Activated CD8-positive, alpha-beta T cell treated with anti-CD3 and anti-CD28 coated beads for 36 hours (primary cell): ENCODE measurements around the gene TRPM3. TPM values are rescaled to one million over a fixed set of nuclear protein-coding genes. Genes with fewer than 3 reads are reported as not detected.

Experiments
- ATAC-seq: fragments of 200-7000 bp; cut with Tn5 transposase; one replicate; pipeline ENCODE4 v1.10.0; 2021; ENCODE audit warnings: mild to moderate bottlenecking, moderate library complexity
- CTCF ChIA-PET: fragments of 350-600 bp; sonication (Branson Sonifier 250); formaldehyde crosslinking; loops from one replicate; lab custom pipeline; 2021; ENCODE audit warnings: antibody characterized with exemption; lab: Charles Lee
- POLR2A ChIA-PET: fragments of 350-600 bp; sonication (Branson Sonifier 250); formaldehyde crosslinking; loops from one replicate; lab custom pipeline; 2021; ENCODE audit warnings: antibody characterized with exemption; lab: Charles Lee
- DNase-seq: peaks from one replicate; pipeline ENCODE4 v3.0.0-alpha.2; 2020
- H3K27ac Mint-ChIP-seq: one replicate; pipeline ENCODE4 v1.8.0; 2021; ENCODE audit warnings: mild to moderate bottlenecking, mixed read lengths
- H3K27me3 Mint-ChIP-seq: one replicate; pipeline ENCODE4 v1.8.0; 2021; ENCODE audit warnings: mixed read lengths
- H3K36me3 Mint-ChIP-seq: one replicate; pipeline ENCODE4 v1.8.0; 2021; ENCODE audit warnings: low read depth, mixed read lengths
- H3K4me1 Mint-ChIP-seq: one replicate; pipeline ENCODE4 v1.8.0; 2021; ENCODE audit warnings: low read depth, mixed read lengths
- H3K4me3 Mint-ChIP-seq: one replicate; pipeline ENCODE4 v1.8.0; 2021; ENCODE audit warnings: mild to moderate bottlenecking, moderate library complexity, mixed read lengths
- H3K9me3 Mint-ChIP-seq: one replicate; pipeline ENCODE4 v1.8.0; 2021; ENCODE audit warnings: mixed read lengths
- CTCF ChIP-seq: fragments of 200-600 bp; IDR thresholded peaks from one replicate; pipeline ENCODE4 v1.8.0; 2022; ENCODE audit warnings: antibody characterized with exemption, mild to moderate bottlenecking
- intact Hi-C: fragments of 100-400 bp; cut with micrococcal nuclease; formaldehyde crosslinking; loops from one replicate; pipeline ENCODE4 v1.10.0; 2022
- total RNA-seq, 2 experiments: library from RNA; stranded (reverse); gene quantifications; one replicate each; pipeline ENCODE4 v1.2.3, GENCODE V29; 2021

The TRPM3 gene
- total RNA-seq, 2 experiments from 2014 or later, result not detected

GRCh38 chr9:70935856-70936255 lies 185.6 kb downstream of the TRPM3 start:
- H3K27ac Mint-ChIP-seq, result no peak overlapping the region
- DNase-seq, result no peak
- no peaks in the 10 kb centered on the region for H3K36me3 Mint-ChIP-seq
- ChIA-PET CTCF (no interaction called here), POLR2A (no interaction called here)
- H3K4me3 Mint-ChIP-seq, result no peak overlapping the region
- no peak for TF ChIP-seq CTCF
- ATAC-seq, result no peak
- H3K27me3 Mint-ChIP-seq, result no peaks in the 10 kb centered on the region
- intact Hi-C loops, result no loop called here
- no peaks in the 10 kb centered on the region for H3K9me3 Mint-ChIP-seq
- no peaks in the 10 kb centered on the region for H3K4me1 Mint-ChIP-seq

- Mint-ChIP-seq H3K27me3 (no peaks in the 10 kb centered on the region), H3K36me3 (no peaks in the 10 kb centered on the region), H3K4me3 (no peak overlapping the region), H3K4me1 (no peaks in the 10 kb centered on the region), H3K27ac (no peak overlapping the region), H3K9me3 (no peaks in the 10 kb centered on the region)
- POLR2A ChIA-PET, result no interaction called here
- no peak for ATAC-seq
- DNase-seq, result no peak
- CTCF ChIA-PET, result no interaction called here
- intact Hi-C loops, result no loop called here
- no peak for TF ChIP-seq CTCF
These were observed 186.8 kb downstream of the TRPM3 start for GRCh38 chr9:70934642-70935041.

GRCh38 chr9:70933321-70933720 lies 188.1 kb downstream of the TRPM3 start:
- no peaks in the 10 kb centered on the region for H3K4me1 Mint-ChIP-seq

GRCh38 chr9:70932097-70932496 lies 189.3 kb downstream of the TRPM3 start:
- Mint-ChIP-seq H3K4me1 (no peaks in the 10 kb centered on the region), H3K4me3 (no peak overlapping the region), H3K27me3 (no peaks in the 10 kb centered on the region), H3K27ac (no peak overlapping the region), H3K9me3 (no peaks in the 10 kb centered on the region), H3K36me3 (no peaks in the 10 kb centered on the region)
- ATAC-seq (no peak), DNase-seq (no peak)
- intact Hi-C loops, result no loop called here
- CTCF ChIA-PET, result no interaction called here
- POLR2A ChIA-PET, result no interaction called here
- TF ChIP-seq CTCF, result no peak

More at GRCh38 chr9:70933321-70933720, 188.1 kb downstream of the TRPM3 start:
- no peak for TF ChIP-seq CTCF
- Mint-ChIP-seq H3K27me3 (no peaks in the 10 kb centered on the region), H3K9me3 (no peaks in the 10 kb centered on the region), H3K27ac (no peak overlapping the region), H3K4me3 (no peak overlapping the region), H3K36me3 (no peaks in the 10 kb centered on the region)
- intact Hi-C loops, result no loop called here
- ChIA-PET CTCF (no interaction called here), POLR2A (no interaction called here)
- DNase-seq (no peak), ATAC-seq (no peak)

- Mint-ChIP-seq H3K27me3 (no peaks in the 10 kb centered on the region), H3K36me3 (no peaks in the 10 kb centered on the region), H3K4me1 (no peaks in the 10 kb centered on the region), H3K4me3 (no peak overlapping the region), H3K27ac (no peak overlapping the region), H3K9me3 (no peaks in the 10 kb centered on the region)
- intact Hi-C loops, result no loop called here
- POLR2A ChIA-PET, result no interaction called here
- CTCF ChIA-PET, result no interaction called here
- ATAC-seq, result no peak
- no peak for DNase-seq
- TF ChIP-seq CTCF, result no peak
These were observed 193.9 kb downstream of the TRPM3 start for GRCh38 chr9:70927530-70927929.
